K562 (cell line): ENCODE measurements around the gene IGF2. TPM values are rescaled to one million over a fixed set of nuclear protein-coding genes. Genes with fewer than 3 reads are reported as not detected.

Source experiments
- ATAC-seq: fragments of 200-7000 bp; cut with Tn5 transposase; 3 replicates; pipeline ENCODE4 v1.9.1; 2020; ENCODE audit warnings: moderate library complexity
- BruUV-seq: library from RNA; stranded (reverse); fragments of 400-500 nt; replicated peaks from 2 replicates; lab custom pipeline; 2021; lab: Mats Ljungman, UMichigan
- CTCF ChIA-PET: fragments of 300-600 bp; formaldehyde crosslinking; extraction: SDS; loops from one replicate; lab custom pipeline; 2021; ENCODE audit warnings: low intra/inter-chr PET ratio; lab: Yijun Ruan, JAX
- POLR2A ChIA-PET: fragments of 300-600, 350-650 bp; sonication (Branson Sonifier 250); formaldehyde crosslinking; extraction: SDS; loops from one replicate; lab custom pipeline; 2021; ENCODE audit warnings: antibody characterized with exemption, inconsistent platforms; lab: Yijun Ruan, JAX
- DNase-seq, 4 experiments: peaks; one replicate each; pipeline versions ENCODE4 v3.0.0 to v3.0.0-alpha.2; 2011 to 2018; ENCODE audit warnings: low spot score in 3 of 4, mixed read lengths in 3 of 4; ENCODE audit errors: extremely low read depth in 1 of 4
- FAIRE-seq: peaks from 2 replicates; lab custom pipeline; 2011; peaks lifted over from hg19 to GRCh38; lab: Jason Lieb, UNC
- H2AFZ ChIP-seq: 2 replicates; pipeline ENCODE4 v1.6.0; 2011; ENCODE audit warnings: low read depth, low read length, control low read depth, inconsistent platforms
- H3K27ac ChIP-seq: fragments of 200-600 bp; 3 replicates; pipeline ENCODE4 v1.8.0; 2011; ENCODE audit warnings: low read depth, mild to moderate bottlenecking, control low read depth, inconsistent platforms, low read length, moderate library complexity, mixed read lengths; ENCODE audit errors: extremely low read depth
- H3K27me3 ChIP-seq, 2 experiments: fragments of 300-600 bp in 1 of 2; 2 replicates in 1 of 2; 3 replicates in 1 of 2; pipeline versions ENCODE4 v1.6.0 to v1.8.0; 2011; ENCODE audit warnings: inconsistent platforms in 2 of 2, low read length in 2 of 2, mild to moderate bottlenecking in 1 of 2, mixed read lengths in 1 of 2, moderate library complexity in 1 of 2; ENCODE audit not compliant: control insufficient read depth in 2 of 2, insufficient read depth in 2 of 2
- H3K36me3 ChIP-seq: fragments of 300-600 bp; 3 replicates; pipeline ENCODE4 v1.8.0; 2011; ENCODE audit warnings: mild to moderate bottlenecking, low read length, inconsistent platforms; ENCODE audit not compliant: control insufficient read depth, insufficient read depth
- H3K4me1 ChIP-seq, 2 experiments: fragments of 200-600 bp in 1 of 2; replicated peaks in 1 of 2; 2 replicates in 1 of 2; 3 replicates in 1 of 2; pipeline versions ENCODE4 v1.5.1 to v1.8.0; 2011; ENCODE audit warnings: inconsistent platforms in 2 of 2, low read length in 2 of 2, mild to moderate bottlenecking in 1 of 2, mixed read lengths in 1 of 2, moderate library complexity in 1 of 2; ENCODE audit not compliant: control insufficient read depth in 2 of 2, insufficient read depth in 2 of 2
- H3K4me2 ChIP-seq: 2 replicates; pipeline ENCODE4 v1.6.1; 2011; ENCODE audit warnings: low read length, control low read depth, inconsistent platforms, mixed read lengths; ENCODE audit not compliant: insufficient read depth
- H3K4me3 ChIP-seq: fragments of 200-600 bp; sonication (generic), shearing (Covaris generic); 2 replicates; pipeline ENCODE4 v1.5.1; 2016; ENCODE audit warnings: control low read depth, inconsistent platforms
- H3K79me2 ChIP-seq: fragments of 200-600 bp; 3 replicates; pipeline ENCODE4 v1.8.0; 2011; ENCODE audit warnings: low read length, inconsistent platforms; ENCODE audit not compliant: control insufficient read depth, insufficient read depth
- H3K9ac ChIP-seq, 2 experiments: 2 replicates each; pipeline versions ENCODE4 v1.6.0 to v1.6.1; 2011; ENCODE audit warnings: low read depth in 2 of 2, low read length in 2 of 2, control low read depth in 1 of 2, inconsistent platforms in 1 of 2, mild to moderate bottlenecking in 1 of 2, mixed read lengths in 1 of 2; ENCODE audit not compliant: insufficient read depth in 1 of 2
- H3K9me1 ChIP-seq: one replicate; pipeline ENCODE4 v1.6.0; 2011; ENCODE audit warnings: inconsistent platforms, mild to moderate bottlenecking, low read length, moderate library complexity; ENCODE audit not compliant: control insufficient read depth, insufficient read depth
- H3K9me3 ChIP-seq: replicated peaks from 2 replicates; pipeline ENCODE4 v1.5.1; 2011; ENCODE audit warnings: low read depth, low read length, inconsistent platforms; ENCODE audit not compliant: control insufficient read depth, insufficient read depth
- H4K20me1 ChIP-seq: replicated peaks from 2 replicates; pipeline ENCODE4 v1.6.1; 2011; ENCODE audit warnings: low read length, inconsistent platforms, mixed read lengths; ENCODE audit not compliant: control insufficient read depth, insufficient read depth
- COPS2 ChIP-seq: fragments of 450-650 bp; conservative IDR thresholded peaks from 2 replicates; pipeline ENCODE4 v1.6.1; 2016; ENCODE audit warnings: mild to moderate bottlenecking, moderate library complexity
- MAFF ChIP-seq: IDR thresholded peaks from 2 replicates; pipeline ENCODE4 v1.6.1; 2012; ENCODE audit warnings: low read length, improper control_type of control experiment
- MAFK ChIP-seq: IDR thresholded peaks from 2 replicates; pipeline ENCODE4 v1.6.1; 2011; ENCODE audit warnings: low read length, improper control_type of control experiment
- NFIC ChIP-seq: fragments of 450-650 bp; IDR thresholded peaks from 2 replicates; pipeline ENCODE4 v1.6.1; 2017; ENCODE audit warnings: mild to moderate bottlenecking, inconsistent platforms
- NFIX ChIP-seq: fragments of 250-450 bp; sonication (Bioruptor Pico); IDR thresholded peaks from 2 replicates; pipeline ENCODE4 v1.4.0; 2020; ENCODE audit warnings: low read depth, mild to moderate bottlenecking, moderate library complexity
- NUFIP1 ChIP-seq: fragments of 450-650 bp; IDR thresholded peaks from 2 replicates; pipeline ENCODE4 v1.6.1; 2018; ENCODE audit not compliant: partially characterized antibody
- SLC30A9 ChIP-seq: fragments of 250-450 bp; sonication (Bioruptor Pico); IDR thresholded peaks from 2 replicates; pipeline ENCODE4 v1.8.0; 2022; ENCODE audit warnings: mild to moderate bottlenecking, moderate library complexity
- ZC3H11A ChIP-seq: IDR thresholded peaks from 2 replicates; pipeline ENCODE4 v1.6.1; 2012; ENCODE audit warnings: low read depth, low read length, improper control_type of control experiment
- ZNF134 ChIP-seq: fragments of 250-450 bp; sonication (Bioruptor Pico); conservative IDR thresholded peaks from 2 replicates; pipeline ENCODE4 v1.4.0; 2020
- WGBS: fragments of 100-300 bp; shearing (Covaris generic); methylation state at CpG from one replicate; pipeline ENCODE4 v1.1.6; 2016; ENCODE audit warnings: low coverage, mixed read lengths; ENCODE audit not compliant: insufficient coverage; ENCODE audit errors: missing lambda C conversion rate; 5-methylcytosine and 5-hydroxymethylcytosine counted together
- in situ Hi-C: fragments of 300-500 bp; cut with MboI; formaldehyde crosslinking; loops from 4 replicates; pipeline ENCODE4 v1.15.0; 2018; ENCODE audit warnings: inconsistent platforms, mixed read lengths
- intact Hi-C: fragments of 100-400 bp; cut with micrococcal nuclease; formaldehyde crosslinking; loops from 2 replicates; pipeline ENCODE4 v1.14.2; 2022
- polyA plus RNA-seq, 8 experiments: library from polyadenylated mRNA; depleted of rRNA in 4 of 8; stranded (reverse) in 5 of 8; unstranded in 3 of 8; fragments of >200 nt; fragmentation: Nextera tagmentation in 2 of 8; fragmentation: Illumina TruSeq in 1 of 8; extraction: Ambion mirVana in 2 of 8; extraction: Trizol in 1 of 8; gene quantifications; 2 replicates each; pipeline versions ENCODE4 v1.2.1 to v1.2.3, GENCODE V29; 2011 to 2014; ENCODE audit warnings: inconsistent platforms in 1 of 8, missing spikeins in 1 of 8
- total RNA-seq, 7 experiments: library from RNA; depleted of rRNA in 6 of 7; stranded (reverse); fragments of >200 nt in 6 of 7; fragmentation: Illumina TruSeq in 2 of 7; extraction: Trizol in 2 of 7; gene quantifications; 2 replicates each; pipeline versions ENCODE4 v1.2.1 to v1.2.3, GENCODE V29; 2011 to 2021; ENCODE audit warnings: low replicate concordance in 1 of 7
- TF ChIP-seq, protein P1 (sequence below), 2 experiments: IDR thresholded peaks; 2 replicates each; pipeline ENCODE4 v1.6.1; 2011; ENCODE audit warnings: borderline replicate concordance in 1 of 2, control low read depth in 1 of 2, low read depth in 1 of 2, low read length in 1 of 2, mild to moderate bottlenecking in 1 of 2, mixed read lengths in 1 of 2, moderate library complexity in 1 of 2; ENCODE audit not compliant: insufficient read depth in 1 of 2, insufficient read length in 1 of 2, poor library complexity in 1 of 2, severe bottlenecking in 1 of 2; ENCODE audit errors: extremely low read depth in 1 of 2
- TF ChIP-seq, protein P2 (sequence below): fragments of 450-650 bp; formaldehyde crosslinking; IDR thresholded peaks from 2 replicates; pipeline ENCODE4 v1.4.0; 2022; ENCODE audit warnings: missing genetic modification characterization
- TF ChIP-seq, protein P3 (sequence below): fragments of 250-450 bp; sonication (Bioruptor Pico); IDR thresholded peaks from 2 replicates; pipeline ENCODE4 v1.8.0; 2021; ENCODE audit warnings: borderline replicate concordance, mild to moderate bottlenecking, moderate library complexity; ENCODE audit not compliant: poor library complexity, severe bottlenecking

Gene IGF2
- total and polyA plus RNA-seq, 9 of the 15 experiments (the other 6 are each of a cell fraction or from before 2014, with no cell fraction given), result 0.16 TPM; not detected in 8

DNA sequence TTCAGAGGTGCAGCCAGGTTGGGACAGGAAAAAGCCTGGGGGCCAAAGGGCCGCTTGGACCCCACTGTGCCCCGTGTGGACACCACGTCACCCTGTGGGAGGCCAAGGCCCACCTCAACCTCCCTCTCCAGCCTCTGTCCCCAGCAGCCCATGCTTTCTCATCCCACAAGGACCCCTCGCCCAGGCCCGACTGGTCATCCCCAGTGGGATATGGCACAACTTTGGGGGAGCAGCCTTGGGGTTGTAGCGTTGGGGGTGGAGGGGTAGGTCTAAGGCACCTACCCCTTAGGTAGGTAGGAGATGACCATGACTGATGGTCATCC, 44.0 kb downstream of the IGF2 start (continued):
- TF ChIP-seq MAFF, result no peak
- TF ChIP-seq, protein P1, sequence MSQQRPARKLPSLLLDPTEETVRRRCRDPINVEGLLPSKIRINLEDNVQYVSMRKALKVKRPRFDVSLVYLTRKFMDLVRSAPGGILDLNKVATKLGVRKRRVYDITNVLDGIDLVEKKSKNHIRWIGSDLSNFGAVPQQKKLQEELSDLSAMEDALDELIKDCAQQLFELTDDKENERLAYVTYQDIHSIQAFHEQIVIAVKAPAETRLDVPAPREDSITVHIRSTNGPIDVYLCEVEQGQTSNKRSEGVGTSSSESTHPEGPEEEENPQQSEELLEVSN (IDR thresholded peaks at IDR 0.05; ENCODE audit: borderline replicate concordance in 1 of 2, extremely low read depth in 1 of 2, insufficient read depth in 1 of 2, insufficient read length in 1 of 2, low read depth in 1 of 2, low read length in 1 of 2, poor library complexity in 1 of 2, severe bottlenecking in 1 of 2), result no peak
- no peak for TF ChIP-seq MAFK
- TF ChIP-seq ZC3H11A, result no peak

DNA sequence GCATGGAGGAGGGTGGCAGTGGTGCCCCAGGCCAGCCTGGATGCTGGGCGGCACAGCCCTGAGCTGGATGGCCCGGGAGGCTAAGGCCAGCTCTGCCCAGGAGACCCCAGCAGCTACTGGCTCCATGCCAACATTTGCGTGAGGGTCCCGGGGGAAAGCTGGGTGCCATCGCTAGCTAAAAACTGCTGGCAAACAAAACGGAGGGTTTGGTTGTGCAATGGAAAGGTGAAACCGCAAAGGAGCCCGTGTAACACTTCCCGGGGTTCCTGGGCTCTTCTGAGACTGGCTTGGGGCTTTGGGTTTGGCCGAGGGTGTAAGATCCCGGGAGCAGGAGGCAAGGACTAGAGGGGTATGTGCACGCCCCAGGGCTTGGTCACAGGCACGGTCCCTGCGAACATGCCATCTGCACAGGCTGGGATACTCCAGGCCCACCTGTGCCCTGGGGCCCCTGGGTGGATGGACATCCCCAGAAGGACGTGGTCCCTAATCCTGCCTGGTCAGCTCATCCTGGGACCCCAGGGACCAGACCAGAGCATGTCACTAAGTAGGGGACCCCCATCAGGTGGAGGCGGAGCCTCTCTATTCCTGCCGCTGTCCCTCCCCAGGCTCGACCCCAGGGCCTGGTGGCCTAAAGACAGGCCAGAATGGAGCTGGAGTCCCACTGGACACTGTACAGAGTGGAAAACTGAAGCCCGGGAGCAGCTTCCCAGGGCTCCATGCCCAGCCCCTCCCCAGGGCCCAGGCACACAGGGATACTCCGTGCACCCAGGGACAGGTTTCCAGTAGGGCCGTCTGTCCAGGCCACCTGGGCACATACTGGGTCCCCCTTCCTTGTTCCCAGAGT, 44.6 kb downstream of the IGF2 start:
- ATAC-seq (no peak), DNase-seq (no peak), FAIRE-seq (no peak)
- Histone ChIP-seq H3K4me2 (no peak overlapping the region), H4K20me1 (peaks cover 30% of the 10 kb centered on the region), H3K79me2 (no peaks in the 10 kb centered on the region), H3K27ac (no peak overlapping the region), H3K9ac (no peak overlapping the region; a peak in 1 of 4 replicates), H3K27me3 (peaks cover 4 to 60% of the 10 kb centered on the region in 2 experiments; a peak in 3 of 5 replicates), H3K4me3 (no peak overlapping the region), H3K4me1 (peaks cover 0 to 22% of the 10 kb centered on the region in 2 experiments; a peak in 2 of 5 replicates), H3K9me1 (no peaks in the 10 kb centered on the region), H2AFZ (no peak overlapping the region), H3K9me3 (no peaks in the 10 kb centered on the region), H3K36me3 (no peaks in the 10 kb centered on the region)
- TF ChIP-seq NFIC, result peak; percentile 75
- no peak for TF ChIP-seq SLC30A9 (CRISPR knock-in tag)
- TF ChIP-seq ZNF134 (CRISPR knock-in tag), result no peak
- 0 out of 2 replicates have a peak, but pooled peaks have one; percentile 32 for TF ChIP-seq NFIX (CRISPR knock-in tag)
- TF ChIP-seq, protein P2, sequence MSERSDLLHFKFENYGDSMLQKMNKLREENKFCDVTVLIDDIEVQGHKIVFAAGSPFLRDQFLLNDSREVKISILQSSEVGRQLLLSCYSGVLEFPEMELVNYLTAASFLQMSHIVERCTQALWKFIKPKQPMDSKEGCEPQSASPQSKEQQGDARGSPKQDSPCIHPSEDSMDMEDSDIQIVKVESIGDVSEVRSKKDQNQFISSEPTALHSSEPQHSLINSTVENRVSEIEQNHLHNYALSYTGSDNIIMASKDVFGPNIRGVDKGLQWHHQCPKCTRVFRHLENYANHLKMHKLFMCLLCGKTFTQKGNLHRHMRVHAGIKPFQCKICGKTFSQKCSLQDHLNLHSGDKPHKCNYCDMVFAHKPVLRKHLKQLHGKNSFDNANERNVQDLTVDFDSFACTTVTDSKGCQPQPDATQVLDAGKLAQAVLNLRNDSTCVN (CRISPR knock-in tag), result no peak
- TF ChIP-seq, protein P3, sequence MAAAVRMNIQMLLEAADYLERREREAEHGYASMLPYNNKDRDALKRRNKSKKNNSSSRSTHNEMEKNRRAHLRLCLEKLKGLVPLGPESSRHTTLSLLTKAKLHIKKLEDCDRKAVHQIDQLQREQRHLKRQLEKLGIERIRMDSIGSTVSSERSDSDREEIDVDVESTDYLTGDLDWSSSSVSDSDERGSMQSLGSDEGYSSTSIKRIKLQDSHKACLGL, result no peak
- TF ChIP-seq COPS2, result no peak
- TF ChIP-seq NUFIP1, result no peak
- 1% methylated on average over 21 of the region's 21 CpGs for WGBS
- intact Hi-C loops, result no loop called here
- ChIA-PET POLR2A (interaction anchor here (1.1 kb wide), 1 partner anchor 104 kb away, joined by 3 read pairs; no protein-coding TSS in a partner anchor), CTCF (no interaction called here)
- no TSS peak for BruUV-seq
- in situ Hi-C loops, result no loop called here
